Parathyroid adenoma (tissue), 2 donors: ENCODE results near the gene CKM.

Experiments
- H2AFZ ChIP-seq: fragments of 300-600 bp; sonication (generic); one replicate; pipeline ENCODE4 v1.7.0; 2017; ENCODE audit warnings: antibody characterized with exemption, mild to moderate bottlenecking
- H3K27ac ChIP-seq: fragments of 300-600 bp; sonication (generic); one replicate; pipeline ENCODE4 v1.7.0; 2017
- H3K27me3 ChIP-seq: fragments of 300-600 bp; sonication (generic); one replicate; pipeline ENCODE4 v1.7.0; 2017; ENCODE audit warnings: low read length; ENCODE audit not compliant: control insufficient read depth, insufficient read depth
- H3K36me3 ChIP-seq: fragments of 300-600 bp; sonication (generic); one replicate; pipeline ENCODE4 v1.7.0; 2017; ENCODE audit warnings: low read length; ENCODE audit not compliant: control insufficient read depth, insufficient read depth
- H3K4me1 ChIP-seq: fragments of 300-600 bp; sonication (generic); one replicate; pipeline ENCODE4 v1.7.0; 2017; ENCODE audit warnings: control low read depth
- H3K4me2 ChIP-seq: fragments of 300-600 bp; sonication (generic); one replicate; pipeline ENCODE4 v1.7.0; 2017; ENCODE audit warnings: low read length
- H3K4me3 ChIP-seq: fragments of 300-600 bp; sonication (generic); one replicate; pipeline ENCODE4 v1.7.0; 2017; ENCODE audit warnings: low read depth, low read length
- H3K79me2 ChIP-seq: fragments of 300-600 bp; sonication (generic); one replicate; pipeline ENCODE4 v1.7.0; 2017; ENCODE audit warnings: control low read depth
- H3K9ac ChIP-seq: fragments of 300-600 bp; sonication (generic); one replicate; pipeline ENCODE4 v1.7.0; 2017; ENCODE audit warnings: mild to moderate bottlenecking
- H3K9me3 ChIP-seq: fragments of 300-600 bp; sonication (generic); one replicate; pipeline ENCODE4 v1.7.0; 2017; ENCODE audit warnings: low read length; ENCODE audit not compliant: control insufficient read depth
- CTCF ChIP-seq: fragments of 300-600 bp; sonication (generic); IDR thresholded peaks from one replicate; pipeline ENCODE4 v1.7.0; 2017; ENCODE audit warnings: antibody characterized with exemption, mild to moderate bottlenecking
- donor health status: primary hyperparathyroidism.

Gene CKM

GRCh38 chr19:45350477-45351058 is 27.9 kb upstream of the CKM start:
- Histone ChIP-seq H3K4me3 (no peak overlapping the region), H3K79me2 (no peaks in the 10 kb centered on the region), H3K9me3 (no peaks in the 10 kb centered on the region), H3K27ac (no peak overlapping the region), H3K4me2 (no peak overlapping the region), H3K9ac (no peak overlapping the region), H3K36me3 (no peaks in the 10 kb centered on the region), H2AFZ (no peak overlapping the region), H3K4me1 (no peaks in the 10 kb centered on the region), H3K27me3 (no peaks in the 10 kb centered on the region)
- TF ChIP-seq CTCF, result no peak

GRCh38 chr19:45349430-45349941 is 26.8 kb upstream of the CKM start:
- Histone ChIP-seq H3K4me1 (no peaks in the 10 kb centered on the region), H3K9me3 (no peaks in the 10 kb centered on the region), H3K27ac (no peak overlapping the region), H3K79me2 (no peaks in the 10 kb centered on the region), H3K9ac (no peak overlapping the region), H3K4me2 (no peak overlapping the region), H3K4me3 (no peak overlapping the region), H2AFZ (no peak overlapping the region), H3K27me3 (no peaks in the 10 kb centered on the region), H3K36me3 (no peaks in the 10 kb centered on the region)
- no peak for TF ChIP-seq CTCF

DNA sequence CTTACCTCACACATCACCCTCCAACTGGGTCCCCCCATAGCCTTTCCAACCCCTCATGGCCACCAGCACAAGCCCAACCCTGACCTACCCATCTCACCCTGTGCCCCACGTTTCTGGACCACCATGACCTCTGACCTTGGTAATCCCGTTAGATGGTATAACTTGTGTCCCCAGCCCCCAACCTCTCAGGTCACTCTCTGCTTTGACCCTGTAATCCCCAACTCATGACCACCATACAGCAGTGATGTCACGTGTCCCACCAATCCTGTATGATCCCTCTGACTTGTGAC is 26.4 kb upstream of the CKM start:
- Histone ChIP-seq H3K4me2 (no peak overlapping the region), H3K79me2 (no peaks in the 10 kb centered on the region), H3K27me3 (no peaks in the 10 kb centered on the region), H3K9me3 (no peaks in the 10 kb centered on the region), H3K4me3 (no peak overlapping the region), H3K4me1 (no peaks in the 10 kb centered on the region), H3K27ac (no peak overlapping the region), H3K9ac (no peak overlapping the region), H3K36me3 (no peaks in the 10 kb centered on the region), H2AFZ (no peak overlapping the region)
- no peak for TF ChIP-seq CTCF

- Histone ChIP-seq H3K4me2 (no peak overlapping the region), H3K9ac (no peak overlapping the region), H3K36me3 (no peaks in the 10 kb centered on the region), H3K4me1 (no peaks in the 10 kb centered on the region), H3K27ac (no peak overlapping the region), H3K9me3 (no peaks in the 10 kb centered on the region), H3K79me2 (no peaks in the 10 kb centered on the region), H2AFZ (no peak overlapping the region), H3K27me3 (no peaks in the 10 kb centered on the region), H3K4me3 (no peak overlapping the region)
- TF ChIP-seq CTCF, result no peak
Observed at GRCh38 chr19:45348367-45349125, 25.9 kb upstream of the CKM start.
